Stimulated activated naive CD4-positive, alpha-beta T cell treated with Interleukin-2 at 50 U/mL for 16 hours (primary cell): ENCODE data around the gene SAFB2.

Experiments used
- DNase-seq: peaks from one replicate; lab custom pipeline; 2025; lab: John Stamatoyannopoulos, UW

Gene SAFB2

DNA sequence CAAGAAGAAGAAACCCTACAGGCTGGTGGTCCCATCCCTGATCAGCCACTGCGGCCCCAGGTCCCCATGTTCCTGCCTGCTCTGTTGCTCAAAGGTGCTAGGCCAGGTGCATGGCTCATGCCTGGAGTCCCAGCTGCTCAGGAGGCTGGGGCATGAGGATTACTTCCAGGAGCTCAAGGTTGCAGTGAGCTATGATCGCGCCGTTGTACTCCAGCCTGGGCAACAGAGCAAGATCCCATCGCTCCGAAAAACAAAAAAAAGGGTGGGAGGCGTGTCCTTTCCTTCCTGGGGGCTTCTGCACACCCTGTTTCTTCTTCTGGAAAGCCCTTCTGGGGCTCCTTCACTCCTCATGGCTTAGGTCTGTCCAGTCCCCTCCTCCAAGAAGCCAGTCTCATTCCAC is 42.9 kb downstream of the SAFB2 start:
- no peak for DNase-seq

DNA sequence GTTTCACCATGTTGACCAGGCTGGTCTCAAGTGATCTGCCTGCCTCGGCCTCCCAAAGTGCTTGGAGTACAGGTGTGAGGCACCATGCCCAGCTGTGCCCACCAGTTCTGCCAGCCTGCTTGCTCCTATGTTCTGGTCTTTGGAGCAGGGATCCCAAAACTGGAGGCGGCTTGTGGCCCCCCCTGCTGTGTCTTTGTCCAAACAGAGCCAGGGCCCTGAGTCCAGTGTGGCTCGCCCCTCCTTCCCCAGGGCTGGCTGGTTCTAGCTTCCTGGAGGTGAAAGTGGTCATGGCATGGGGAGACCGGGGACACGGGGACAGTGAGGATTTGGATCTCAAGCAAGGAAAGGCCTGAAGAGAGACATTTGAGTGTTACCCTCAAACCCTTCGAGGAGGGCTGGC is 43.3 kb downstream of the SAFB2 start:
- no peak for DNase-seq

DNA sequence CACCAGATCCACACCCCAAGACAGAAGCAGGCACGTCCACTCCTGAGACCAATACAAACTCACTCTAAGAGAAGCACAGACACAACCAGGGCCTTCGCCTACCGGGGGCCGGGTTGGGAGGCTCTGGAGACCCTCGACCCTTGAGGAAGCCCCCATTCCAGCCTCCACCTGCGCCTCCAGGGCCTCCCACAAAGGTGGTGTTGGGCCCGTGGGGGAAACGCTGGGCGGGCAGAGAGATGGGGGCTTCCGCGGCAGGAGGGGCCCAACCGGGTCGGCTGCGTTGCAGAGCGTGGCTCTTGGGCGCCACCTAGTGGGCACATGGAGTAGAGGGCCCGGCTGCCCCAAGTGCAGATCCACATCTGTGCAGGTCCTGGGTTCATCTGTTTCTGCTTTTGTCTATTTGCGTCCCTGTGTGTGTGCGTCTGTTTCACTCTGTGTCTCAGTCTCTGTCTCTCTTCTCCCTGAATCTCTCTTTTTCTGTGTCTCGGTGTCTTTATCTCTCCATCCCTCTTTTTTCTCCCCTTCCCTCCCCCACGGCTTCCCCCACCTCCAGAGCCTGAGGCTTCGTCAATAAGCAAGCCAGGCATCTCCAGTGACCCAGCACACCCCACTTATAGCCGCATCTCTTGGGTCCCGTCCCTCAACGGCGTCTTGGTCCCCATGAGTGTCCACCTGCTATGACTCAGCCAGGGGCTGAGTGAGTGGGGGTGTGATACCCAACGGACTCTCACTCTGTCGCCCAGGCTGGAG is 44.3 kb downstream of the SAFB2 start:
- DNase-seq: peak; percentile 40

DNA sequence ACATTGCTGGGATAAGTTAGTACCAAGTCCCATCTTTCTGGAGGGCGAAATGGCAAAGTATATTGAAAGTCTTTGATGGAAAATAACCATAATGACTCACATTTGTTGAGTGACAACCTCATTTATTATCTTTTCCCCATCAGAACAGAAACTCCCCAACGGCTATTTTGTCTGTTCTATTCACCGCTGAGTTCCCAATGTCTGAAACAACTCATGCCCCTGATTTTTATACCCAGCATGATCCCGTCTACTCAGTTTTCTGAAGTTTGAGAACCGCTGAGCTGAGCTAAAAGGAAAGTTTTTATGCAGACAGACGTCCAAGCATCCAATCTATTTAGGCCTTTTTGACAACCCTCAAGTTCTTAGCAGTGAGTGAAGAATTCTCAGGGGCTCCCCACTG is 47.0 kb downstream of the SAFB2 start:
- DNase-seq: no peak

DNA sequence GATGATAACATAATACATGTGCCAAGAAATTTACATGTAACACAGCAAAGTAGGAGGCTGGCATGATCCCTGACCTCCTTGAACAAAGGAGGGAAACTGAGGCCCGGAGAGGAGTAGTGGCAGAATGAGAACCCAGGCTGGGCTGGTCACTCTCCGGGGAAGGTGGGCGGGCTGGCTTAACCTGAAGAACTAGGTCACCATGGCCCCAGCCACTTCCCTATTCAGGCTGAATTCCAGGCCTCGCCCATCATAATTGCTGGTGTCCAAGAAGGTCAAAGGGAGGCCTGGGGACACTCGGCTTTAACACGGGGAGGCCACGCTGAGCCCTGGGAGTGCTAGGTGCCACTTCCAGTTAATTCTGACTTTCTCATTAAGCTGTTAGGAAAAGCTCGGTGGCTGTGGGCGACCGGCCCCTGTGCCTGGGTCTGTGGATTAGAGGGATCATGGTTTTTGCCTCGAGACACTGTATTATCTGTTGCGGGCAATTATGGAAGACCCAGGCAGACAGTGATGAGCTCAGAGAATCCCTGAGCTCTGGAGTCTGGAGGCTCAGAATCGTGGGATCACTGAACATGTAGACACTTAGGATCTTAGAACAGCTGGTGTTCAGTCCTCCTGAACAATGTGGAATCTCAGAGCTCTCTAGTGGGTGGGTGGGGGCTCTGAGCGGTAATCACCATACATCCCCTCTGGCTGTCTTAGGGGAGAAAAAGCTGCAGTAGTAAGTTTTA is 49.9 kb downstream of the SAFB2 start:
- DNase-seq: no peak

DNA sequence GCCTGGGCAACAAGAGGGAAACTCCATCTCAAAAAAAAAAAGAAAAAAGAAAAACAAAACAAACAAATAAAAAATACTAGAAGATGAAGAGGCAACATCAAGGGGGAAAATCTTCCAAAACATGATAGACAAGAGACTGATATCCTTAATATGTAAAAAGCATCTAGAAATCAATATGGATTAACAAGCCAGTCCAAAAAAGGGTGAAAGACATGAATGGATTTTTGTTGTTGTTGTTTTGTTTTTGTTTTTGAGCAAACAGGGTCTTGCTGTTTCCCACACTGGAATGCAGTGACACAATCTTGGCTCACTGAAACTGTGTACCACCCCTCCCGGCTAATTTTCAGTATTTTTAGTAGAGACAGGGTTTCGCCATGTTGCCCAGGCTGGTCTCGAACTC is 50.8 kb downstream of the SAFB2 start:
- DNase-seq: no peak

DNA sequence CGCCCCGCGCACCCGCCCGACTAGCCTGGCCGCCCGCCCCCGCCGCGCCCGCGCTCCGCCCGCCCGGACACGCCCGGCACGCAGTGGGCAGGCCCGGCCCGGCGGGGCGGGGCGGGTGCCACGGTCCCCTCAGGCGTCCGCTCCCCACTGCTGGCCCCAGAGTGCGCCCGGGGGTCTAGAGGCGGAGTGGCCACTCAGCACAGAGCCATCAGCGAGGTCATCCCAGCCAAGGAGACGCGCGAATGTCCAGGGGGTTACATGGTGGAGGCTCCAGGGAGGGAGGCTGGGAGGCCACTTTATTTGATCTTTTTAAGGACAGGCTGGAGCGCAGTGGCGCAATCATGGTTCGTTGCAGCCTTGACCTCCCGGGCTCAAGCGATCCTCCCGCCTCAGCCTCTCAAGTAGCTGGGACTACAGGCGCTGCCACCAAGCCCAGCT is 54.6 kb downstream of the SAFB2 start:
- DNase-seq: no peak

DNA sequence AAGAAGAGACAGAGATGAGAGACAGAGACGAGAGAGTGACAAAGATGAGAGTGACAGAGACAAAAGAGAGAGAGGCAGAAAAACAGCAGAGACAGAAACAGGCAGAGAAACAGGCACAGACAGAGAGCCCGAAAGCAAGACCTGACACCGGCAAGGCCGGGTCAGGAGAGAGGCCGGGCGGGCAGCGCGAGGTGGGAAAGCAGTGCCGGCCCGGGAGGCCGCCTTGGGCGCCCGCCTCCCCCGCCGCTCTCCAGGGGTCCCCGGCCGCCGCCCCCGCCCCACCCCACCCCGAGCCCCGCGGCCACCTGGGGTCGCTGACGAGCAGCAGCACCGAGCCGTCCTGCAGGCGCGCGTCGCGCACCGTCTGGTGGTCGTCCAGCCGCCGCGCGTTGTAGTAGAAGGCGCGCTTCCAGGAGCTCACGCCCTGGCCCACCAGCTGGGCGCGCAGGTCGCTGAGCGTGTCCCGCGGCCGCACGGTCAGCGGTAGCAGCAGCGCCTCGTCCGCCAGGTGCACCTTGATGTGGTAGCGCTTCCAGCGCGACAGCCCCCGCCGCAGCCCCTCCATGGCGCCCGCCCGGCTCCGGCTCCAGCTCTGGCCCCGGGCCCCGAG is 55.1 kb downstream of the SAFB2 start, which contains the start of gene TINCR:
TSS of gene TINCR (minus strand) at position 594 of the 610 bp plus-strand sequence.
- DNase-seq: no peak

DNA sequence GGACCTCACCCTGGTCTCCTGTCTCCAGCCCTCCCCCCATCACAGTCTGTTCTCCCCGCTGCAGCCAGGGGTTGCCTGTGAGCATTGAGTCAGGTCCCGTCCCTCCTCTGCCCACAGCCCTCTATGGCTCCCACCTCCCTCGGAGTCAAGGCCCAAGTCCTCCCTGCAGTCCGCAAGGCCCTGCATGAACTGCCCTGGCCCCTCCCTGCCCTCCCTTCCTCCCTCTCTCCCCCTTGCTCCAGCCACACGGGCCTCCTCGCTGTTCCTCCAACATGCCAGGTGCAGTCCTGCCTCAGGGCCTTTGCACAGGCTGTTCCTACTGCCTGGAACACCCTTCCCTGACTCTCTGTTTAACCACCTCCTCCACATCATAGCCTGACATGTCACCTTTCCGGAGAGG is 57.6 kb downstream of the SAFB2 start:
- DNase-seq: no peak

DNA sequence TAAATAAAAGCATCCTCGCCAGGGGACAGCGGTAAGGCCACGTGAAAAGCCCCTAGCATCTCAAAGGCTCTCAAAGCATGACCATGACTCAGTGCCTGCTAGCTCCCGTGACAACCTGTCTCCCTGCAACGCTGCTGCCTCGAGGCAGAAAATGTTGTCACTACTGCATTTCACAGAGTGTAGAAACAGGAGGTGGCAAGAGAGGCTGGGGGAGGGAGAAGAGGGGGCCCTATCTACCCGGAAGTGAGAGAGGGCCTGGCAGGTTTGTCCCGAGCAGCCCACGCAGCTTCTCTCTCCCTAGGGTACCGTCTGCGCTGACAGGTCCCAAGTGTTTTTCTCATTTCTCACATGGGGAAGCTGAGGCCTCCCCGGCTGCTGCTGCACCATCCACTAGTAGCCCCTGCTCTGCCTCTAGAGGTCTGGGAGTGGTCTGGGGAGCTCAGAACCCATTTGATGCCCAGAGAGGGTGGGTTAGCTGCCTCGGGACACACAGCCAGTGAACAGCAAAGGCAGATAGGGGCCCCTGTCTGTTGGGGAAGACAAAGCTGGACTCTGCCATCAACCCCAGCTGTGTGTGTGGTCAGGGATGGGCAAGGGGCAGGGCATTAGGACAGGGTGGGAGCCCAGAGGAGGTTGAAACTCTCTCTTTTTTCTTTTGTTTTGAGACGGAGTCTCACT is 58.5 kb downstream of the SAFB2 start:
- no peak for DNase-seq

DNA sequence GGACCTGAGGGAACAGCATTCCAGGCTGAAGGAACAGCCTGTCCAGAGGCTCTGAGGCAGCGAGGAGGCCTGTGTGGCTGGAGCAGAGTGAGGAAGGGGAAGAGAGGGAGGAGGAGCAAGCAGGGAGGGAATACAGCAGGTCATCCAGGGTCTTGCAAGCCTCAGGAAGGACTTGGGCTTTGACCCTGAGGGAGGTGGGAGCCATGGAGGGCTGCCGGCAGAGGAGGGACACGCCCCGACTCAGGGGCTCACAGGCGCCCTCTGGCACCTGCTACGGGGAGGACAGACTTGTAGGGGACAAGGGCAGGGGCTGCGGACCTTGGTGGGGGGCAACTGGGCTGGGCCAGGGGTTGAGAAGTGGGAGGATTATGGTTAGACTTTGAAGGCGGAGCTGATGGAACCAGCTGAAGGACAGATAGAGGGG is 59.6 kb downstream of the SAFB2 start:
- no peak for DNase-seq

DNA sequence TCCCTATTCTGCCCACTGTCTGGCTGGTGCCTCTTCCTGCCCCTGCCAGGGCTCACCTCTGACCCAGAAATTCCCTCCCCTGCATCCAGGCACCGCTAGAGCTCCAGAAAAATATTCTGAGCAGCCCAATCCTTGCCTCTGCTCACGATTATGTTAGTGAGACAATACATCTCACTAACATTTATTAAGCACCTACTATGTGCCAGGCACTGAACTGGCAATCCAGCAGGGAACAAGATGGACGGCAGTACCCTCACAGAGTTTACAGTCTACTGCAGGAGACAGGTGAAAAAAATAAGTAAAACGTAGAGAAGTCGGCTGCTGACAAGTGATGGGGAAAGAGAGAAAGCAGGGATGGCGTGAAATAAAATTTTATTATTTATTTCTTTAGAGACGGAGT is 60.3 kb downstream of the SAFB2 start:
- DNase-seq: no peak

DNA sequence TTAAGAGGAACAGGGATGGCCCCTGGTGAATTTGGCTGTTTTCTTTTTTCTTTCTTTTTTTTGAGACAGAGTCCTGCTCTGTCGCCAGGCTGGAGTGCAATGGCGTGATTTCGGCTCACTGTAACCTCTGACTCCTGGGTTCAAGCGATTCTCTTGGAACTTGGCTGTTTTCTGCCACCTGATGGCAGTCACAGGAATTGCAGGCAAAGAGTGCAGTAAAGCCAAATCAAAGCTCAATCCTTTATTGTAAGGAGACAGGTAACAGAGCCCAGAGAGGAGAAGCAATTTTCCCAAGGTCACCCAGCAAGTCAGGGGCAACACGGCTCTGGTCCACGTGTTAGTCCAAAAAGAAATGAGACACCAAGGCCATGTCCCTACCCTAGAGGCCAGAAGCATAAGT is 61.0 kb downstream of the SAFB2 start:
- DNase-seq: no peak

DNA sequence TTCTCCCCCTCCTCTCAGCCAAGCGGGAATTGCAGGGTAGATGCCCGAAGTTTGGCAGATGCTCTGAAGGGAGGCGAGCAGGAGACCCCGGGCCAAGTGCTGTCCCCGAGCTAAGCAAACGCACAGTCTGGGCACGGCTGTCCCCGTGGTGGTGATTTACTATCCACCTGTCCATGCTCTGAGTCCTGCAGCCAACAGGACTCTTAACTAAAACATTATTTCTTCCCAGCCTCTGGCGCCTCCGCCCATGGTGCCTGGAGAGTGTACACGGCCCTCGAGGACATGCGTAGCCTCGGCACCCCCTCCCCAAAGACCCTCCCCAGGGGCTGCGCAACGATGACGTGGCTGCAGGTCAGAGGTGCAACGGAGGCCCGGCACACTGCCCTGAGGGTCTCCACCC is 62.4 kb downstream of the SAFB2 start:
- no peak for DNase-seq

DNA sequence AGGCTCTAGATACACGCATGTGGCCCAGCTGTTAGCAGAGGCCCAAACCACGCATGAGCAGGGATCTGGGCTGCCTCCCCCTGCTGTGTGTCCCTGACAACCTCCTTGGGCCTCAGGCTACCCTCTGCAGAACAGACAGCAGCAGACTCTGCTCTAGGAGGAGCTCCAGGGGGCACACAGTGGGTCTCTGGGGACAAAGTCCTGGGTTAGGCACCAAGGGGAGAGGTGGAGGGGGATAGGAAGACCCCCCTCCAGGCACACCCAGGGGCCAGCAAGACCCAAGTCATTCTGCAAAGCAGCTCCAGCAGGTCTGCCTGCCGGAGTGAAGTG is 62.8 kb downstream of the SAFB2 start:
- no peak for DNase-seq

DNA sequence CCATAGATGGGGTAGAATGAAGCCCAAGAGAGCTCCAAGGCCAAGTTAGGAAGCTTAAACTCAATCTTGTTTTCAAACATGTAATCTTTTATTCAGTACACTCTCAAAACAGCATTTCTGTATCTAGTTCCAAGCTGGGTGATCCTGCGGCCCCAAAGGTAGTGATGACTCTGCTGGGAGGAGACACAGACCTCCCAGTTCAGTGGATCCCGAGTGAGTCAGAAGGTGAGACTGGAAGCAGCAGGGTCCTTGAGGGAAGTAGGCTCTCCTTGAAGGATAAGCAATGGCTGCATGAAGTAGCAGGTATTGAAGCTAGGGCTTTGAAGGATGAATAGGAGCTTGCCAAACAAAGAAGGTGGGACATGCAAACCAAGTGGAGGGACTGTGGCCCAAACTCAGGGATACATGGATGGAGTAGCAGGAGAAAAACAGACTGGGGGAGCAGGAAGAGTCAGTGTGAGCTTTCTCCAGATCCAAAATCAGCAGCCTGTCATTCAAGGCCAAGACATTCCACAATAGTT is 64.4 kb downstream of the SAFB2 start:
- no peak for DNase-seq

DNA sequence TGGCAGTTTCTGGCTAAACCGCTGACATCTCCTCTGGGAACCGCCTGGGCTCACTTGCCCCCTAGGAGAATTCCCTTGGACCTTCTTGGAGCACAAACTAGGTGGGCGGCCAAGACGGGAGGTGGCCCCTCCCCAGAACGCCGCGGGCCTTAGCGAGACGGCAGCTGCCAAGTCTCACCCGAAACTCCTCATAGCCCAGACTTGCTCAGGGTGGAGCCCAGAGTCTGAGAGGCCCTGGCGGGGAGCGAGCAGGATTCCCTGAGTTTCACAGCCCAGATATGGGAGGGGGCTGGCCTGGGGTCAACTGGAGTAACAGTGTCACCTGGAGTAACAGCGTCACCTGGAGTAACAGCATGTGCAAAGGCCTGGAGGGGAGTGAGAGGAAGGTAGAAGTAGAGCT is 64.9 kb downstream of the SAFB2 start:
- DNase-seq: no peak

DNA sequence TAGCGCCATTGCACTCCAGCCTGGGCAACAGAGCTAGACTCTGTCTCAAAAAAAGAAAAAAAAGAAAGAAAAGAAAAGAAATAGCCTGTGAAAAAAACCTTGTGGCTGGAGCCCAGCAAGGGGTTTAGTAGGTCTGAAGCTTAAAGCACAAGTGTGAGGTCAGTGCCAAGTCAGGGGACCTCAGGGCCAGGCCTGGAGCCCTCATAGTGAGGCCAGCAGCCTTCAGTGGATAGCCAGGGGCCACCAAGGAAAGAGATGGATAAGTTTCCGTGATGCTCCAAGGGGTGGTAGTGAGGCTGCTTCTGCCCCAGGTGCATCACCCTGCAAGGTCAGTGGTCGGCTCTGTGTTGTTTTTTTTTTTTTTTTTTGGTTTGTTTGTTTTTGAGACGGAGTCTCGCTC is 67.7 kb downstream of the SAFB2 start:
- DNase-seq: no peak

DNA sequence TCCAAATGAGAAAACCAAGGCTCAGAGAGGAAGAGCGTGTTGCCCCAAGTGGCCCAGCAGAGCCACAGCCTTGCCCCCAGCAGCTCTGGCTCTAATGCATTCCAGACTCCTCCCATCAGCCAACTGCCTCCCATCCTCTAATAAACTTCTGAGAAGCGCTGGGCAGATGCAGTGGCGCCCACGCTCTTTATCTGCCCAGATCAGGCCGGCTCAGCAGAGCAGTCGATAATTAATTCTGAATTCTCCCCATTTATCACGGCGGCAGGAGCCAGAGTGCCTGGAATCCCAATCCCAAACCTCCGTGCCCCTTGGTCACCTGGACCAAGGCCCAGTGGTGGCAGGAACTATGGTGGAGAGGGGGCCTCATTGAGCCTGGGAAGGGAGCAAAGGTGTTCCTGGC is 68.7 kb downstream of the SAFB2 start:
- no peak for DNase-seq

DNA sequence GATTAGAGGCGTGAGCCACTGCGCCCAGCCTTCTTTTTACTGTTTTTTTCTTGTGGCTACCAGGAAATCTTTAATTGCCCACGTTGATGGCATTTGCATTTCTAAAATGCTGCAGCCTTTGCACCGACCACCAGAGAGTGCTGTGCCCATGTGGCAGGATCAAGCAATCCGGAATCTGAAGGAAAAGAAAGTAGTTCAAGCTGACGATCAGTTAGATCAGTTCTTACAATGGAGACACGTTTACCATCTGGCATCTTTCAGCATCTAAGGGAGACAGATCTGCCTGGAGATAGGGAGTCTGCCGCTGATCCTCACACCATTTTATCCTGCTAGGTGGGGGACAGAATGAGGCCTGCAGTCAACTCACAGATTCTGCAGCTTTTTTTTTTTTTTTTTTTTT is 74.7 kb downstream of the SAFB2 start:
- no peak for DNase-seq

DNA sequence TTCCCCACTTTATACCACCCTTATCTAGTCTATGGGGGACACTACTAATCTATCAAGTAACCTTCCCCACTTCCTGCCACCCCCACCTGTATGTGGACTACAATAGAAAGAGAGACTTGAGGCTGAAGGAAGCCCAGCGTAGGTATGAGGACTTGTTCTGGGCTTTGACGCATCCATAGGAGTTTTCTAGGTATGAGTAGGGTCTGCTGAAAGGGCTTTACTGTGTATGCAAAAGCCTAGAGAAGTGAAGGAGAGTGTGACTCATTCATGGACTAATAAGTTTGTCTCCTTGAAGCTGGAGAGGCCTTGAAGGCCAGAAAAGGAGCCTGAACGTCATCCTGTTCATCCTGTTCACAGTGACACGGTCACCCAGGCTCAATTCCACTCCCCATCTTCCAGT is 76.6 kb downstream of the SAFB2 start:
- no peak for DNase-seq

DNA sequence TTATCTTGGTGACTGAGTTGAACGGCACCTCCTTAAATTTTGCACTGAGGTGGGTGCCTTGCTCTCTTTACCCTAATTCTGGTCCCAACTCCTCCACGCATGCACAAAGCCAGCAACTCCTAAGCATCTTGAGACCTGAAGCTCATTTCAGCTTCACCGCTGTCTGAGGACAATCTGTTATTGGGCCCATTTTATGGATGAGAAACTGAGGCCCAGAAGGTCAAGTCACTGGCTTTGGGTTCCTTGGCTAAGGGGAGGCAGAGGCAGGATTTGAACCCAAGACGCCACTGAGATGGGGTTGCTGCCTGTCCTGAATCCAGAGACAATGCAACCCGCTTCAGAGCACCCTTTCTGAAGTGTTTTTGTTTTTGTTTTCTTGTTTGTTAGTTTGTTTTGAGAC is 77.5 kb downstream of the SAFB2 start:
- DNase-seq: no peak

DNA sequence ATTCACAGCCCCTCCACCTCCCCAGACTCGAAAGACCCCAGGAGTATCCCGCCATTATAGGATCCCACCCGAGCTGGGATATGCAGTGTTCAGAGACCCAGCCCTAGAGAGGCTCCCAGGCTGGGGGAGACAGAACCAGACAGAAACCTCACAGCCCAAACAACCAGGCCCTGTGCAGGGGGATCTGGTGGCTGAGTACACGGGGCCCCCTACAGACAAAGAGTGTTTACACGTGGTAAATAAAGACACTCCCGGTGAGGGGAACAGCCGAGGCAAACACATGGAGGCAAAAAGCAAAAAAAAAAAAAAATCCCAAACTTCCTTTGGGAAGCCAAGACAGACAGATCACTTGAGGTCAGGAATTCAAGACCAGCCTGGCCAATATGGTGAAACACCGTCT is 79.9 kb downstream of the SAFB2 start:
- DNase-seq: no peak
